Epithelial cell of esophagus (primary cell): ENCODE results near the gene GSE1.

Experiments used
- DNase-seq: peaks from one replicate; pipeline ENCODE4 v3.0.0; 2010; ENCODE audit warnings: low read depth
- H3K4me3 ChIP-seq: 2 replicates; pipeline ENCODE4 v1.5.1; 2011; ENCODE audit warnings: mild to moderate bottlenecking, low read length, control low read depth
- CTCF ChIP-seq: IDR thresholded peaks from 2 replicates; pipeline ENCODE4 v1.5.1; 2011; ENCODE audit warnings: low read depth, mild to moderate bottlenecking, low read length, control low read depth, inconsistent platforms; ENCODE audit not compliant: insufficient read depth; ENCODE audit errors: missing control alignments

Gene GSE1

GRCh38 chr16:85653290-85653891 lies 40.3 kb downstream of the GSE1 start:
- DNase-seq, result no peak
- TF ChIP-seq CTCF, result no peak
- no peak overlapping the region for H3K4me3 ChIP-seq

DNA sequence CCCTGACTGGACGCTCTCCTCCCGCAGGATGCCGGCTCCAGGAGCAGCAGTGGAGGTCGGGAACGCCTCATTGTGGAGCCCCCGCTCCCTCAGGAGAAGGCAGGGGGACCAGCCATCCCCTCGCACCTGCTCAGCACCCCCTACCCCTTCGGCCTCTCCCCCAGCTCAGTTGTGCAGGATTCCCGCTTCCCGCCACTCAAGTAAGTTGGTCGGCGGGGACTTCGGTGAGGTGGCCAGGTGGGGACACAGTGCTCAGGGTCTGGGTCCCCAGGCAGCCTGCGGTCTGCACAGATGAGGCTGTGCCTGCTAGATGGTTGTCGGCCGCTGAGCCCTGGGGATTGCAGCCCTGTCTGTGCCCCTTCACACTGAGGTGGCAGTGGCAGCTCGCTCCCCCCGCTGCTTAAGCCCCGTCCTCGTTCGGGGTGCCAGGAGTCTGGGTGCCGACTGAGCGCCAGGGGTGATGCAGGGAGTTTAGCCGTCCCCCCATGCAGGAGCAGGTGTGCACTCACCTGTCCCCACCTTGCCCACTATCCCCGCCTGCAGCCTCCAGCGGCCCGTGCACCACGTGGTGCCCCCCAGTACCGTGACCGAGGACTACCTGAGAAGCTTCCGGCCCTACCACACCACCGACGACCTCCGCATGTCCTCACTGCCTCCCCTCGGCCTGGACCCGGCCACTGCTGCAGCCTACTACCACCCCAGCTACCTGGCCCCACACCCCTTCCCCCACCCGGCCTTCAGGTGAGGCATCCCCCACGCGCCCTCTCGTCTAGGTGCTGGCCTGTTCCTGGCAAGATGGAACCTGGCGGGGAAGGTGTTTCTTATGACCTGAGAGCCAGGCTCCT lies 41.4 kb downstream of the GSE1 start:
- no peak for DNase-seq
- no peak for TF ChIP-seq CTCF
- no peak overlapping the region for H3K4me3 ChIP-seq

DNA sequence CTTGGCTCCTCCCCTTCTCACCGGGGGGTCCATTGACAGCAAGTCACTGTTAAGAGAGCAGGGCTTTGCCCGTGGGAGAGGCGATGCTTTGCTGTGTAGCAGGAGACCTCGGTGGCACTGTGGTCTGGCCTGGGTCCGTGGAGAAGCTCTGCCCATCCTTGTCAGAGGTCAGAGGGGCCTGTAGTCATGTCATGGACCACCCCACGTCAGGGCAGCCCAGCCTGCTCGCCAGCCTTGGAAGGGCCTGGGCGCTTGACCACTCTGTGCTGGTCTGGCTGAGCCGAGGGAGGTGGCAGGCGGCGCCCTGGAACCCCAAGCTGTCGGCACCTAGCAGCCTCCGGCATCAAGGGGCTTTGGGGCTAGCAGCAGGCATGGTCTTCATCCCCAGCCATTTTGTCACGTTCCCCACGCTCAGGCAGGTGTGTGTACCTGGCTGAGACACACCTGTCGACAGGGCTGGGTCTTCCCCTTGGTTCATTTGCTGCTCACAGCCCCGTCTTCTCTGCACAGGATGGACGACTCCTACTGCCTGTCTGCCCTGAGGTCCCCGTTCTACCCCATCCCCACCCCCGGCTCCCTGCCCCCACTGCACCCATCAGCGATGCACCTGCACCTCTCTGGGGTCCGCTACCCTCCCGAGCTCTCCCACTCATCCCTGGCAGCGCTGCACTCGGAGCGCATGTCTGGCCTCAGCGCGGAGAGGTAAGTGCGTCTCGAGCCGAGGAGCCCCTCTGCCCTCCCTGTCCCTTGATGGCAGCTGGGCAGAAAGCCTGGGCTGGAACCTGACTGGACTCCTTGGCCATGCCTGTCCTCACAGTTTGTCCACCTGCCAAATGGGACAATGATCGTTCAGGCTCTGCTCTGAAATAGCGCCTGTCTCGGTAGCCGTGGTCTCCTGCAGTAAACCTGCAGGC lies 42.4 kb downstream of the GSE1 start:
- H3K4me3 ChIP-seq, result no peak overlapping the region
- no peak for DNase-seq
- no peak for TF ChIP-seq CTCF

DNA sequence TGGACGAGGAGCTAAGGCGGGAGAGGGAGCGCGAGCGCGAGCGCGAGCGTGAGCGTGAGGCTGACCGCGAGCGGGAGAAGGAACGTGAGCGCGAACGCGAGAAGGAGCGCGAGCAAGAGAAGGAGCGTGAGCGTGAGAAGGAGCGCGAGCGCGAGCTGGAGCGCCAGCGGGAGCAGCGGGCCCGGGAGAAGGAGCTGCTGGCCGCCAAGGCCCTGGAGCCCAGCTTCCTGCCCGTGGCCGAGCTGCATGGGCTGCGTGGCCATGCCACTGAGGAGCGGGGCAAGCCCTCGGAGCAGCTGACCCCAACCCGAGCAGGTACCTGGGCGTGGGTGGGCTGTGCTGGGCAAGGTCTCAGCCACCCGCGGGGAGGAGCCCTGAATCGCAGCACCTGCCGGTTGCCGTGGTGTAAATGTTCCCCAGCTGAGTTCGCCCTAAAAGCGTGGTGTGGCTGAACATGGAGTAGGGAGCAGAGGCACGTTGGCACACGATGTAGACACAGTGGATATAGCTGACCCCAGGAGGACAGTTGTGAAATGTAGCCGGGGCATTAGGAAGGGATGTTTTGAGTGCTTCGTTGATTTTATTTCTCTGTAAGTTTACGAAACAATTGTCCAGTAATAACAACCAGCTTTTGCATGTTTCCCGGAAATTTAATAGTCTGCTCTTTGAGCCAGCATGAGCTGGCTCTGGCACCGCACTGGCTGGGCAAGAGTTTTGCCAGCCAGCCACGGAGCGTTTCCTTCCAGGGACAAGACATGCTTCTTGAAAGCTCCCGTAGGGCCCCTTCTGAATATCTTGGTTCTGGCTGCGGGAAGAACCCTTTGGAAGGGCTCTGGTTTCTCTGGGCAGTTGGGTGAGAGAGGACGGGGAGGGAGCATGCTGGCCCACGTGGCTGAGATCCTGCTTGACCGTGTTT lies 43.5 kb downstream of the GSE1 start:
- no peak for TF ChIP-seq CTCF
- no peak for DNase-seq
- H3K4me3 ChIP-seq, result no peak overlapping the region

DNA sequence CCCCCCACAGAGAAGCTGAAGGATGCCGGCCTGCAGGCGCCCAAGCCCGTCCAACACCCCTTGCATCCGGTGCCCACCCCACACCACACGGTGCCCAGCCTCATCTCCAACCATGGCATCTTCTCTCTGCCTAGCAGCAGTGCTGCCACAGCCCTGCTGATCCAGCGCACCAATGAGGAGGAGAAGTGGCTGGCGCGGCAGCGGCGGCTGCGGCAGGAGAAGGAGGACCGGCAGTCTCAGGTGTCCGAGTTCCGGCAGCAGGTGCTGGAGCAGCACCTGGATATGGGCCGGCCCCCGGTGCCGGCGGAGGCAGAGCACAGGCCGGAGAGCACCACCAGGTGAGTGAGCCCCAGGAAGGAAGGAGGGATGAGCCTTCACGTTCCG lies 44.1 kb downstream of the GSE1 start:
- TF ChIP-seq CTCF, result no peak
- DNase-seq, result no peak

GRCh38 chr16:85657996-85658395 lies 44.9 kb downstream of the GSE1 start:
- H3K4me3 ChIP-seq, result no peak overlapping the region
- DNase-seq, result no peak
- no peak for TF ChIP-seq CTCF

More for the DNA sequence above, 44.1 kb downstream of the GSE1 start:
- H3K4me3 ChIP-seq, result no peak overlapping the region
